ENCODE data around the gene RBX1. TPM values are rescaled to one million over a fixed set of nuclear protein-coding genes. Genes with fewer than 3 reads are reported as not detected.

Gene RBX1
- total RNA-seq, 2 donors from 2014 or later: 64.1 to 64.6 TPM

GRCh38 chr22:40966726-40967085 is 15.5 kb downstream of the RBX1 start:
- Mint-ChIP-seq H3K4me3 (no peak overlapping the region), H3K27me3 (ENCODE audit: insufficient read depth) (no peaks in the 10 kb centered on the region), H3K27ac (no peak overlapping the region), H3K9me3 (no peaks in the 10 kb centered on the region), H3K36me3 (ENCODE audit: low read depth) (peaks cover 61% of the 10 kb centered on the region), H3K4me1 (peaks cover 8% of the 10 kb centered on the region)
- H3K4me3 ChIP-seq (ENCODE audit: low read length): no peak overlapping the region
- no peak overlapping the region for H3K27ac ChIP-seq (ENCODE audit: low read depth, low read length)
- no peak for DNase-seq
- no peak overlapping the region for H3K9ac ChIP-seq (ENCODE audit: extremely low read depth, low read length, poor library complexity, severe bottlenecking)
- peaks cover 77% of the 10 kb centered on the region for H3K36me3 ChIP-seq (ENCODE audit: control insufficient read depth, insufficient read depth, low read length)
- WGBS, 2 experiments (ENCODE audit: insufficient coverage in 1 of 2, insufficient read length in 1 of 2): 95% methylated on average over 5 to 7 of the region's 7 CpGs
- H3K27me3 ChIP-seq (ENCODE audit: control insufficient read depth, insufficient read depth, low read length, poor library complexity, severe bottlenecking): no peaks in the 10 kb centered on the region
- no peaks in the 10 kb centered on the region for H3K9me3 ChIP-seq (ENCODE audit: control insufficient read depth, low read length)
- peaks cover 6% of the 10 kb centered on the region for H3K4me1 ChIP-seq (ENCODE audit: control insufficient read depth, insufficient read depth, low read length)
- no peak for TF ChIP-seq CTCF (conservative IDR thresholded peaks at IDR 0.05)

- H3K4me3 Mint-ChIP-seq: no peak overlapping the region
- H3K27me3 ChIP-seq (ENCODE audit: control insufficient read depth, insufficient read depth, low read length, poor library complexity, severe bottlenecking): no peaks in the 10 kb centered on the region
- H3K36me3 ChIP-seq (ENCODE audit: control insufficient read depth, insufficient read depth, low read length): peaks cover 77% of the 10 kb centered on the region
- H3K9me3 ChIP-seq (ENCODE audit: control insufficient read depth, low read length): no peaks in the 10 kb centered on the region
- no peak for TF ChIP-seq CTCF (conservative IDR thresholded peaks at IDR 0.05)
- H3K9me3 Mint-ChIP-seq: no peaks in the 10 kb centered on the region
- H3K27me3 Mint-ChIP-seq (ENCODE audit: insufficient read depth): no peaks in the 10 kb centered on the region
- H3K27ac ChIP-seq (ENCODE audit: low read depth, low read length): no peak overlapping the region
- no peak overlapping the region for H3K9ac ChIP-seq (ENCODE audit: extremely low read depth, low read length, poor library complexity, severe bottlenecking)
- H3K4me1 ChIP-seq (ENCODE audit: control insufficient read depth, insufficient read depth, low read length): peaks cover 12% of the 10 kb centered on the region
- DNase-seq: no peak
- H3K4me3 ChIP-seq (ENCODE audit: low read length): no peak overlapping the region
- peaks cover 61% of the 10 kb centered on the region for H3K36me3 Mint-ChIP-seq (ENCODE audit: low read depth)
- 89 to 95% methylated on average over 4 to 8 of the region's 8 CpGs for whole genome bisulfite sequencing, 2 experiments (ENCODE audit: insufficient coverage in 1 of 2, insufficient read length in 1 of 2)
- peak overlapping the region; percentile 18 for H3K27ac Mint-ChIP-seq
- H3K4me1 Mint-ChIP-seq: peaks cover 12% of the 10 kb centered on the region
Measured at GRCh38 chr22:40967111-40967760, 16.1 kb downstream of the RBX1 start.

- whole genome bisulfite sequencing, 2 experiments (ENCODE audit: insufficient coverage in 1 of 2, insufficient read length in 1 of 2): 95 to 100% methylated on average over 6 of the region's 6 CpGs
- Histone ChIP-seq H3K9me3 (ENCODE audit: control insufficient read depth, low read length) (no peaks in the 10 kb centered on the region), H3K36me3 (ENCODE audit: control insufficient read depth, insufficient read depth, low read length) (peaks cover 41% of the 10 kb centered on the region), H3K27ac (ENCODE audit: low read depth, low read length) (no peak overlapping the region), H3K9ac (ENCODE audit: extremely low read depth, low read length, poor library complexity, severe bottlenecking) (no peak overlapping the region), H3K4me1 (ENCODE audit: control insufficient read depth, insufficient read depth, low read length) (peaks cover 13% of the 10 kb centered on the region), H3K4me3 (ENCODE audit: low read length) (no peak overlapping the region), H3K27me3 (ENCODE audit: control insufficient read depth, insufficient read depth, low read length, poor library complexity, severe bottlenecking) (no peaks in the 10 kb centered on the region)
- no peak overlapping the region for H3K4me3 Mint-ChIP-seq
- peaks cover 14% of the 10 kb centered on the region for H3K4me1 Mint-ChIP-seq
- H3K27ac Mint-ChIP-seq: no peak overlapping the region
- no peaks in the 10 kb centered on the region for H3K9me3 Mint-ChIP-seq
- no peak for TF ChIP-seq CTCF (conservative IDR thresholded peaks at IDR 0.05)
- peaks cover 26% of the 10 kb centered on the region for H3K36me3 Mint-ChIP-seq (ENCODE audit: low read depth)
- no peaks in the 10 kb centered on the region for H3K27me3 Mint-ChIP-seq (ENCODE audit: insufficient read depth)
- DNase-seq: no peak
Measured at GRCh38 chr22:40972587-40972986, 21.4 kb downstream of the RBX1 start.
